KMS-11 (cell line): ENCODE measurements around the gene HES4.

ENCODE experiments used
- H2AFZ ChIP-seq: fragments of 200-600 bp; sonication (generic); 2 replicates; pipeline ENCODE4 v1.6.1; 2016; ENCODE audit warnings: antibody characterized with exemption, mixed run types, low read depth
- H3K27ac ChIP-seq: fragments of 200-600 bp; sonication (generic); 2 replicates; pipeline ENCODE4 v1.6.1; 2016; ENCODE audit warnings: mild to moderate bottlenecking, mixed run types
- H3K27me3 ChIP-seq: fragments of 200-600 bp; sonication (generic); 2 replicates; pipeline ENCODE4 v1.6.1; 2017; ENCODE audit warnings: mild to moderate bottlenecking, low read depth, mixed run types, moderate library complexity; ENCODE audit not compliant: insufficient read depth
- H3K36me3 ChIP-seq: fragments of 200-600 bp; sonication (generic); 2 replicates; pipeline ENCODE4 v1.6.1; 2017; ENCODE audit warnings: mild to moderate bottlenecking, mixed run types; ENCODE audit not compliant: insufficient read depth
- H3K4me1 ChIP-seq: fragments of 200-600 bp; sonication (generic); 2 replicates; pipeline ENCODE4 v1.6.1; 2016; ENCODE audit warnings: mild to moderate bottlenecking, low read depth, mixed run types; ENCODE audit not compliant: poor library complexity, severe bottlenecking
- H3K4me2 ChIP-seq: fragments of 200-600 bp; sonication (generic); 2 replicates; pipeline ENCODE4 v1.7.0; 2016; ENCODE audit warnings: mild to moderate bottlenecking, mixed run types
- H3K4me3 ChIP-seq: fragments of 200-600 bp; sonication (generic); IDR thresholded peaks from 2 replicates; pipeline ENCODE4 v1.6.1; 2017; ENCODE audit warnings: low read depth, low read length, mixed read lengths; ENCODE audit not compliant: insufficient read depth
- H3K79me2 ChIP-seq: fragments of 200-600 bp; sonication (generic); 2 replicates; pipeline ENCODE4 v1.6.1; 2016; ENCODE audit warnings: low read depth, mixed run types; ENCODE audit not compliant: insufficient read depth
- H3K9ac ChIP-seq: fragments of 200-600 bp; sonication (generic); 2 replicates; pipeline ENCODE4 v1.6.1; 2016; ENCODE audit warnings: mild to moderate bottlenecking, mixed run types
- H4K20me1 ChIP-seq: fragments of 200-600 bp; sonication (generic); 2 replicates; pipeline ENCODE4 v1.6.1; 2016; ENCODE audit warnings: mild to moderate bottlenecking, mixed run types; ENCODE audit not compliant: insufficient read depth
- TF ChIP-seq, protein P1 (sequence below): fragments of 200-600 bp; sonication (generic); conservative IDR thresholded peaks from 2 replicates; pipeline ENCODE4 v1.6.1; 2017; ENCODE audit warnings: low read depth, mild to moderate bottlenecking, antibody characterized with exemption, low read length, moderate library complexity, mixed read lengths

The HES4 gene

DNA sequence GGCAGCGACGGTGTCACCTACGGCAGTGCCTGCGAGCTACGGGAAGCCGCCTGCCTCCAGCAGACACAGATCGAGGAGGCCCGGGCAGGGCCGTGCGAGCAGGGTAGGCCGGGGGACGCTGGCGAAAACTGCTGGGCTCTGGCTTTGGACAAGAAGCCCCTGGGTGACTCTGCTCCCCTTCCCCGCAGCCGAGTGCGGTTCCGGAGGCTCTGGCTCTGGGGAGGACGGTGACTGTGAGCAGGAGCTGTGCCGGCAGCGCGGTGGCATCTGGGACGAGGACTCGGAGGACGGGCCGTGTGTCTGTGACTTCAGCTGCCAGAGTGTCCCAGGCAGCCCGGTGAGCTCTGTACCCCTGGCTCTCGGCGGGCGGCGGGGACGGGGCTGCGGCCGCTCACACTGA is 44.0 kb upstream of the HES4 start:
- no peaks in the 10 kb centered on the region for H4K20me1 ChIP-seq
- H3K4me3 ChIP-seq: no peak overlapping the region

DNA sequence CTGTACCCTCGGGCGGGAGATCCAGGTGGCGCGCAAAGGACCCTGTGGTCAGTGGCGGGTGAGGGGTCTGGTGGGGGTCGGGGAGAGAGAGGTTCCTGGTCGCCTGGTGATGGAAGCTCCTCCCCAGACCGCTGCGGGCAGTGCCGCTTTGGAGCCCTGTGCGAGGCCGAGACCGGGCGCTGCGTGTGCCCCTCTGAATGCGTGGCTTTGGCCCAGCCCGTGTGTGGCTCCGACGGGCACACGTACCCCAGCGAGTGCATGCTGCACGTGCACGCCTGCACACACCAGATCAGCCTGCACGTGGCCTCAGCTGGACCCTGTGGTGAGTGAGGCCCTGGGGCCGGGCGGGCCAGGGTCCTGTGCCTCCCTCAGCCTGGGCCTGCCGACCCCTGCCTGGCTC is 43.5 kb upstream of the HES4 start:
- H2AFZ ChIP-seq: no peak overlapping the region
- peaks cover 28% of the 10 kb centered on the region for H3K27me3 ChIP-seq
- no peaks in the 10 kb centered on the region for H3K36me3 ChIP-seq
- H3K4me1 ChIP-seq: peaks cover 6% of the 10 kb centered on the region
- H3K27ac ChIP-seq: no peak overlapping the region
- no peaks in the 10 kb centered on the region for H3K79me2 ChIP-seq
- H3K9ac ChIP-seq: no peak overlapping the region
- TF ChIP-seq, protein P1, sequence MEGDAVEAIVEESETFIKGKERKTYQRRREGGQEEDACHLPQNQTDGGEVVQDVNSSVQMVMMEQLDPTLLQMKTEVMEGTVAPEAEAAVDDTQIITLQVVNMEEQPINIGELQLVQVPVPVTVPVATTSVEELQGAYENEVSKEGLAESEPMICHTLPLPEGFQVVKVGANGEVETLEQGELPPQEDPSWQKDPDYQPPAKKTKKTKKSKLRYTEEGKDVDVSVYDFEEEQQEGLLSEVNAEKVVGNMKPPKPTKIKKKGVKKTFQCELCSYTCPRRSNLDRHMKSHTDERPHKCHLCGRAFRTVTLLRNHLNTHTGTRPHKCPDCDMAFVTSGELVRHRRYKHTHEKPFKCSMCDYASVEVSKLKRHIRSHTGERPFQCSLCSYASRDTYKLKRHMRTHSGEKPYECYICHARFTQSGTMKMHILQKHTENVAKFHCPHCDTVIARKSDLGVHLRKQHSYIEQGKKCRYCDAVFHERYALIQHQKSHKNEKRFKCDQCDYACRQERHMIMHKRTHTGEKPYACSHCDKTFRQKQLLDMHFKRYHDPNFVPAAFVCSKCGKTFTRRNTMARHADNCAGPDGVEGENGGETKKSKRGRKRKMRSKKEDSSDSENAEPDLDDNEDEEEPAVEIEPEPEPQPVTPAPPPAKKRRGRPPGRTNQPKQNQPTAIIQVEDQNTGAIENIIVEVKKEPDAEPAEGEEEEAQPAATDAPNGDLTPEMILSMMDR: no peak
- no peak overlapping the region for H3K4me3 ChIP-seq
- H3K4me2 ChIP-seq: no peak overlapping the region
- no peaks in the 10 kb centered on the region for H4K20me1 ChIP-seq

More for the DNA sequence above, 44.0 kb upstream of the HES4 start:
- Histone ChIP-seq H3K4me1 (peaks cover 6% of the 10 kb centered on the region), H2AFZ (no peak overlapping the region), H3K4me2 (no peak overlapping the region), H3K27ac (no peak overlapping the region), H3K79me2 (no peaks in the 10 kb centered on the region), H3K9ac (no peak overlapping the region), H3K36me3 (no peaks in the 10 kb centered on the region), H3K27me3 (peaks cover 27% of the 10 kb centered on the region)
- TF ChIP-seq, protein P1: no peak

DNA sequence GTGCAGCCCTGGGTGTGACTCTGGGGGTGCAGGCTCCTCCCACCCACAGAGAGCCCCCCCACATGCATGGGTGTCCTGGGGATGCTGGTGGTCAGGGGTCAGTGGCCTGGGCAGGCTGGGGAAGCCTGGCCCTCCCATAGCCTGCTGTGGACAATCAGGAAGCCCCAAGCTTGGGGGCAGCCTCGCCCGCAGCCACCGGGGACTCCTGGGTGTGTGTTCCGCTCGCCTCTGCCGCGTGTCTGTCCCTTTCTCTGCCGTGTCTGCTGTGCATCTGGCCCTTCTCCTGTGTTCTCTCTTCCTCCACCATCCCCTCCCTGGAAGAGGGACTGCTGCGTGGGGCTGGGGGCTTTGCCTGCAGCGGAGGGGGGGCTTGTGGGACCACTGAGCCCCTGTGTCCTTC is 42.9 kb upstream of the HES4 start:
- no peaks in the 10 kb centered on the region for H3K36me3 ChIP-seq
- H3K9ac ChIP-seq: no peak overlapping the region
- no peak overlapping the region for H3K27ac ChIP-seq
- TF ChIP-seq, protein P1: no peak
- no peak overlapping the region for H2AFZ ChIP-seq
- no peak overlapping the region for H3K4me3 ChIP-seq
- no peaks in the 10 kb centered on the region for H3K79me2 ChIP-seq
- H3K27me3 ChIP-seq: peaks cover 30% of the 10 kb centered on the region
- H3K4me1 ChIP-seq: peaks cover 6% of the 10 kb centered on the region
- H4K20me1 ChIP-seq: no peaks in the 10 kb centered on the region
- no peak overlapping the region for H3K4me2 ChIP-seq

DNA sequence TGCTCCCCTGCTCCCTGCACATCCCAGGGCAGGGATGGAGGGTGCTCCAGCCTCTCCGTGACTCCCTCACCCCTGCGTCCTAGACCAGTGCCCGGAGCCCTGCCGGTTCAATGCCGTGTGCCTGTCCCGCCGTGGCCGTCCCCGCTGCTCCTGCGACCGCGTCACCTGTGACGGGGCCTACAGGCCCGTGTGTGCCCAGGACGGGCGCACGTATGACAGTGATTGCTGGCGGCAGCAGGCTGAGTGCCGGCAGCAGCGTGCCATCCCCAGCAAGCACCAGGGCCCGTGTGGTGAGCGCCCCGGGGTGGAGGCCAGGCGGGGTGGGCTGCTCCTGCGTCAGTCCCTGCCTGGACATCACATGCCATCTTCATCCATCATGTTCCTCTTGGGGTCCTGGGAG is 42.0 kb upstream of the HES4 start:
- H3K79me2 ChIP-seq: no peaks in the 10 kb centered on the region
- H3K4me3 ChIP-seq: no peak overlapping the region
- H3K27ac ChIP-seq: no peak overlapping the region
- H3K36me3 ChIP-seq: no peaks in the 10 kb centered on the region
- H3K9ac ChIP-seq: no peak overlapping the region
- peaks cover 38% of the 10 kb centered on the region for H3K27me3 ChIP-seq
- TF ChIP-seq, protein P1: no peak
- H3K4me2 ChIP-seq: no peak overlapping the region
- H2AFZ ChIP-seq: no peak overlapping the region
- H3K4me1 ChIP-seq: peaks cover 6% of the 10 kb centered on the region
- H4K20me1 ChIP-seq: no peaks in the 10 kb centered on the region
